OCI-LY3 (cell line): ENCODE data around the gene ZEB1.

Source experiments
- H2AFZ ChIP-seq: fragments of 200-600, 300-600 bp; shearing (Covaris generic); 2 replicates; pipeline ENCODE4 v1.6.0; 2014; ENCODE audit warnings: antibody characterized with exemption, low read depth, low read length
- H3K27ac ChIP-seq: fragments of 200-600, 300-600 bp; sonication (generic); 2 replicates; pipeline ENCODE4 v1.5.1; 2014; ENCODE audit warnings: mild to moderate bottlenecking, low read length, moderate library complexity, mixed read lengths
- H3K27me3 ChIP-seq: fragments of 200-600, 300-600 bp; sonication (generic); 2 replicates; pipeline ENCODE4 v1.6.1; 2014; ENCODE audit warnings: low read depth, low read length, mixed read lengths
- H3K36me3 ChIP-seq: fragments of 200-600, 300-600 bp; sonication (generic); replicated peaks from 2 replicates; pipeline ENCODE3; 2014; ENCODE audit warnings: low read depth, low read length, mixed read lengths
- H3K4me1 ChIP-seq: fragments of 300-600, 200-600 bp; sonication (generic); 2 replicates; pipeline ENCODE4 v1.6.1; 2014; ENCODE audit warnings: low read length, mixed read lengths
- H3K4me2 ChIP-seq: fragments of 200-600, 300-600 bp; sonication (generic); 2 replicates; pipeline ENCODE4 v1.6.1; 2014; ENCODE audit warnings: low read length, mixed read lengths
- H3K4me3 ChIP-seq: fragments of 300-600, 200-600 bp; sonication (generic); 2 replicates; pipeline ENCODE4 v1.5.1; 2014; ENCODE audit warnings: antibody characterized with exemption, mild to moderate bottlenecking, low read length, moderate library complexity
- H3K79me2 ChIP-seq: fragments of 300-600, 200-600 bp; shearing (Covaris generic); 2 replicates; pipeline ENCODE4 v1.6.1; 2014; ENCODE audit warnings: mild to moderate bottlenecking, low read length, mixed read lengths
- H3K9ac ChIP-seq: fragments of 300-600, 200-600 bp; shearing (Covaris generic); 2 replicates; pipeline ENCODE4 v1.6.0; 2014; ENCODE audit warnings: mild to moderate bottlenecking, low read length, moderate library complexity
- H3K9me3 ChIP-seq: fragments of 200-600, 300-600 bp; shearing (Covaris generic); 2 replicates; pipeline ENCODE4 v1.6.1; 2014; ENCODE audit warnings: low read length, mixed read lengths; ENCODE audit not compliant: insufficient read depth
- H4K20me1 ChIP-seq: fragments of 200-600, 300-600 bp; sonication (generic); 2 replicates; pipeline ENCODE4 v1.6.1; 2016; ENCODE audit warnings: low read length, mixed read lengths; ENCODE audit not compliant: insufficient read depth
- CTCF ChIP-seq: fragments of 200-600, 300-600 bp; sonication (generic); IDR thresholded peaks from 2 replicates; pipeline ENCODE4 v1.5.1; 2014; ENCODE audit warnings: antibody characterized with exemption, low read length, low read depth
- EZH2phosphoT487 ChIP-seq: fragments of 200-600 bp; shearing (Covaris generic); IDR thresholded peaks from 2 replicates; pipeline ENCODE4 v1.6.1; 2018; ENCODE audit warnings: antibody characterized with exemption, mixed run types, low read depth

The ZEB1 gene

GRCh38 chr10:31317652-31318381 is 1.2 kb upstream of the ZEB1 start:
- Histone ChIP-seq H2AFZ (no peak overlapping the region), H4K20me1 (peaks cover 20% of the 10 kb centered on the region), H3K36me3 (peaks cover 5% of the 10 kb centered on the region), H3K27me3 (no peaks in the 10 kb centered on the region), H3K9ac (peak overlapping the region; percentile 63), H3K4me2 (peak overlapping the region; percentile 87), H3K4me3 (peak overlapping the region; percentile 97), H3K9me3 (no peaks in the 10 kb centered on the region), H3K4me1 (peaks cover 28% of the 10 kb centered on the region), H3K79me2 (peaks cover 58% of the 10 kb centered on the region), H3K27ac (peak overlapping the region; percentile 96)
- TF ChIP-seq EZH2phosphoT487: no peak
- TF ChIP-seq CTCF: no peak

- peak overlapping the region; percentile 97 for H3K4me3 ChIP-seq
- H3K27me3 ChIP-seq: no peaks in the 10 kb centered on the region
- H3K79me2 ChIP-seq: peaks cover 64% of the 10 kb centered on the region
- H3K36me3 ChIP-seq: peaks cover 5% of the 10 kb centered on the region
- no peaks in the 10 kb centered on the region for H3K9me3 ChIP-seq
- TF ChIP-seq CTCF: no peak
- H2AFZ ChIP-seq: peak overlapping the region; percentile 63; the same call in 1 of the 2 replicates
- H3K4me1 ChIP-seq: peaks cover 31% of the 10 kb centered on the region
- H3K4me2 ChIP-seq: peak overlapping the region; percentile 87
- H3K27ac ChIP-seq: peak overlapping the region; percentile 96
- H3K9ac ChIP-seq: peak overlapping the region; percentile 99
- H4K20me1 ChIP-seq: peaks cover 26% of the 10 kb centered on the region
Measured at GRCh38 chr10:31318382-31318853, 598 bp upstream of the ZEB1 start.

- peak overlapping the region; percentile 96 for H3K27ac ChIP-seq
- no peak for TF ChIP-seq CTCF
- TF ChIP-seq EZH2phosphoT487: no peak
- peak overlapping the region; percentile 97 for H3K4me3 ChIP-seq
- H2AFZ ChIP-seq: no peak overlapping the region
- H3K27me3 ChIP-seq: no peaks in the 10 kb centered on the region
- peaks cover 31% of the 10 kb centered on the region for H3K4me1 ChIP-seq
- H4K20me1 ChIP-seq: peaks cover 41% of the 10 kb centered on the region
- H3K9ac ChIP-seq: peak overlapping the region; percentile 96
- H3K79me2 ChIP-seq: peaks cover 79% of the 10 kb centered on the region
- no peaks in the 10 kb centered on the region for H3K9me3 ChIP-seq
- H3K4me2 ChIP-seq: peak overlapping the region; percentile 97
- peaks cover 5% of the 10 kb centered on the region for H3K36me3 ChIP-seq
Measured at GRCh38 chr10:31319602-31320549, 860 bp downstream of the ZEB1 start.
